Erythroblast (primary cell): ENCODE results near the gene IL18R1.
A peak's percentile ranks its signal among the peaks of the same experiment; 100 is the strongest.

Source experiments
- DNase-seq, 2 experiments: peaks; one replicate each; lab custom pipeline; 2025; lab: John Stamatoyannopoulos, UW
- GATA1 ChIP-seq: IDR thresholded peaks from 2 replicates; pipeline ENCODE4 v1.6.1; 2011; ENCODE audit warnings: low read depth, mild to moderate bottlenecking, control low read depth, low read length, moderate library complexity
- POLR2A ChIP-seq: IDR thresholded peaks from 2 replicates; pipeline ENCODE4 v1.6.1; 2011; ENCODE audit warnings: mild to moderate bottlenecking, low read length

Gene IL18R1

GRCh38 chr2:102355526-102356380 is at the start of gene IL18R1:
TSS of gene IL18R1 (plus strand) at chr2:102355796. CDS start at chr2:102362661, 6,865 bp downstream.
- peak; percentile 79 to 85 for DNase-seq
- TF ChIP-seq POLR2A: no peak
- TF ChIP-seq GATA1: no peak

- TF ChIP-seq GATA1 (no peak), POLR2A (no peak)
- no peak for DNase-seq
Measured at GRCh38 chr2:102306125-102306524, 49.5 kb upstream of the IL18R1 start.

- TF ChIP-seq POLR2A (peak; percentile 29), GATA1 (no peak)
- DNase-seq: peak; percentile 23 to 59
Measured at GRCh38 chr2:102310964-102311640, 44.5 kb upstream of the IL18R1 start, which contains the start of gene IL1RL1. TSS of gene IL1RL1 (plus strand) at chr2:102311563. CDS start at chr2:102338265, 26,702 bp downstream.

GRCh38 chr2:102313025-102313424 is 42.6 kb upstream of the IL18R1 start:
- TF ChIP-seq GATA1: no peak
- no peak for TF ChIP-seq POLR2A
- DNase-seq: no peak

- no peak for DNase-seq
- TF ChIP-seq POLR2A (peak; percentile 1), GATA1 (no peak)
Measured at GRCh38 chr2:102313471-102313870, 42.1 kb upstream of the IL18R1 start.

GRCh38 chr2:102313950-102314349 is 41.6 kb upstream of the IL18R1 start:
- no peak for DNase-seq
- TF ChIP-seq POLR2A (no peak), GATA1 (no peak)

GRCh38 chr2:102315921-102316320 is 39.7 kb upstream of the IL18R1 start:
- peak; percentile 24 to 62 for DNase-seq
- TF ChIP-seq GATA1: no peak
- TF ChIP-seq POLR2A: no peak

GRCh38 chr2:102317715-102318114 is 37.9 kb upstream of the IL18R1 start:
- TF ChIP-seq GATA1: no peak
- no peak for TF ChIP-seq POLR2A
- no peak for DNase-seq

- TF ChIP-seq POLR2A: no peak
- TF ChIP-seq GATA1: no peak
- no peak for DNase-seq
Measured at GRCh38 chr2:102318437-102318836, 37.2 kb upstream of the IL18R1 start.

- TF ChIP-seq POLR2A: no peak
- no peak for TF ChIP-seq GATA1
- DNase-seq: no peak
Measured at GRCh38 chr2:102321941-102322719, 33.5 kb upstream of the IL18R1 start.

- peak; percentile 29 to 42 for DNase-seq
Measured at GRCh38 chr2:102324914-102325313, 30.7 kb upstream of the IL18R1 start.

- DNase-seq: no peak
- TF ChIP-seq GATA1 (no peak), POLR2A (no peak)
Measured at GRCh38 chr2:102331311-102331980, 24.1 kb upstream of the IL18R1 start.

GRCh38 chr2:102334486-102334885 is 21.1 kb upstream of the IL18R1 start:
- DNase-seq: no peak
- TF ChIP-seq POLR2A (no peak), GATA1 (no peak)
